K562 (cell line): ENCODE data around the gene MBD5. TPM values are rescaled to one million over a fixed set of nuclear protein-coding genes. Genes with fewer than 3 reads are reported as not detected.

Source experiments
- ATAC-seq: fragments of 200-7000 bp; cut with Tn5 transposase; 3 replicates; pipeline ENCODE4 v1.9.1; 2020; ENCODE audit warnings: moderate library complexity
- BruUV-seq: library from RNA; stranded (reverse); fragments of 400-500 nt; replicated peaks from 2 replicates; lab custom pipeline; 2021; lab: Mats Ljungman, UMichigan
- CTCF ChIA-PET: fragments of 300-600 bp; formaldehyde crosslinking; extraction: SDS; loops from one replicate; lab custom pipeline; 2021; ENCODE audit warnings: low intra/inter-chr PET ratio; lab: Yijun Ruan, JAX
- POLR2A ChIA-PET: fragments of 300-600, 350-650 bp; sonication (Branson Sonifier 250); formaldehyde crosslinking; extraction: SDS; loops from one replicate; lab custom pipeline; 2021; ENCODE audit warnings: antibody characterized with exemption, inconsistent platforms; lab: Yijun Ruan, JAX
- DNase-seq, 4 experiments: peaks; one replicate each; pipeline versions ENCODE4 v3.0.0 to v3.0.0-alpha.2; 2011 to 2018; ENCODE audit warnings: low spot score in 3 of 4, mixed read lengths in 3 of 4; ENCODE audit errors: extremely low read depth in 1 of 4
- FAIRE-seq: peaks from 2 replicates; lab custom pipeline; 2011; peaks lifted over from hg19 to GRCh38; lab: Jason Lieb, UNC
- H2AFZ ChIP-seq: 2 replicates; pipeline ENCODE4 v1.6.0; 2011; ENCODE audit warnings: low read depth, low read length, control low read depth, inconsistent platforms
- H3K27ac ChIP-seq: fragments of 200-600 bp; 3 replicates; pipeline ENCODE4 v1.8.0; 2011; ENCODE audit warnings: low read depth, mild to moderate bottlenecking, control low read depth, inconsistent platforms, low read length, moderate library complexity, mixed read lengths; ENCODE audit errors: extremely low read depth
- H3K27me3 ChIP-seq, 2 experiments: fragments of 300-600 bp in 1 of 2; 2 replicates in 1 of 2; 3 replicates in 1 of 2; pipeline versions ENCODE4 v1.6.0 to v1.8.0; 2011; ENCODE audit warnings: inconsistent platforms in 2 of 2, low read length in 2 of 2, mild to moderate bottlenecking in 1 of 2, mixed read lengths in 1 of 2, moderate library complexity in 1 of 2; ENCODE audit not compliant: control insufficient read depth in 2 of 2, insufficient read depth in 2 of 2
- H3K36me3 ChIP-seq: fragments of 300-600 bp; 3 replicates; pipeline ENCODE4 v1.8.0; 2011; ENCODE audit warnings: mild to moderate bottlenecking, low read length, inconsistent platforms; ENCODE audit not compliant: control insufficient read depth, insufficient read depth
- H3K4me1 ChIP-seq, 2 experiments: fragments of 200-600 bp in 1 of 2; replicated peaks in 1 of 2; 2 replicates in 1 of 2; 3 replicates in 1 of 2; pipeline versions ENCODE4 v1.5.1 to v1.8.0; 2011; ENCODE audit warnings: inconsistent platforms in 2 of 2, low read length in 2 of 2, mild to moderate bottlenecking in 1 of 2, mixed read lengths in 1 of 2, moderate library complexity in 1 of 2; ENCODE audit not compliant: control insufficient read depth in 2 of 2, insufficient read depth in 2 of 2
- H3K4me2 ChIP-seq: 2 replicates; pipeline ENCODE4 v1.6.1; 2011; ENCODE audit warnings: low read length, control low read depth, inconsistent platforms, mixed read lengths; ENCODE audit not compliant: insufficient read depth
- H3K4me3 ChIP-seq: fragments of 200-600 bp; sonication (generic), shearing (Covaris generic); 2 replicates; pipeline ENCODE4 v1.5.1; 2016; ENCODE audit warnings: control low read depth, inconsistent platforms
- H3K79me2 ChIP-seq: fragments of 200-600 bp; 3 replicates; pipeline ENCODE4 v1.8.0; 2011; ENCODE audit warnings: low read length, inconsistent platforms; ENCODE audit not compliant: control insufficient read depth, insufficient read depth
- H3K9ac ChIP-seq, 2 experiments: 2 replicates each; pipeline versions ENCODE4 v1.6.0 to v1.6.1; 2011; ENCODE audit warnings: low read depth in 2 of 2, low read length in 2 of 2, control low read depth in 1 of 2, inconsistent platforms in 1 of 2, mild to moderate bottlenecking in 1 of 2, mixed read lengths in 1 of 2; ENCODE audit not compliant: insufficient read depth in 1 of 2
- H3K9me1 ChIP-seq: one replicate; pipeline ENCODE4 v1.6.0; 2011; ENCODE audit warnings: inconsistent platforms, mild to moderate bottlenecking, low read length, moderate library complexity; ENCODE audit not compliant: control insufficient read depth, insufficient read depth
- H3K9me3 ChIP-seq: replicated peaks from 2 replicates; pipeline ENCODE4 v1.5.1; 2011; ENCODE audit warnings: low read depth, low read length, inconsistent platforms; ENCODE audit not compliant: control insufficient read depth, insufficient read depth
- H4K20me1 ChIP-seq: replicated peaks from 2 replicates; pipeline ENCODE4 v1.6.1; 2011; ENCODE audit warnings: low read length, inconsistent platforms, mixed read lengths; ENCODE audit not compliant: control insufficient read depth, insufficient read depth
- DIDO1 ChIP-seq: fragments of 450-650 bp; IDR thresholded peaks from 2 replicates; pipeline ENCODE4 v1.6.1; 2016; ENCODE audit warnings: low read depth, missing biosample characterization, missing genetic modification characterization
- HCFC1 ChIP-seq: IDR thresholded peaks from 2 replicates; pipeline ENCODE4 v1.6.1; 2012; ENCODE audit warnings: low read depth, low read length, improper control_type of control experiment
- POLR2G ChIP-seq: fragments of 200-400 bp; formaldehyde crosslinking; IDR thresholded peaks from 2 replicates; pipeline ENCODE4 v1.6.1; 2017; ENCODE audit warnings: low read depth, mild to moderate bottlenecking, antibody characterized with exemption, low read length, moderate library complexity
- YY1 ChIP-seq, 3 experiments: IDR thresholded peaks; 2 replicates each; pipeline ENCODE4 v1.6.1; 2011; ENCODE audit warnings: low read length in 2 of 3, mild to moderate bottlenecking in 2 of 3, moderate library complexity in 2 of 3, borderline replicate concordance in 1 of 3, control low read depth in 1 of 3, low read depth in 1 of 3; ENCODE audit not compliant: insufficient read depth in 3 of 3, insufficient replicate concordance in 2 of 3, control insufficient read depth in 1 of 3, insufficient read length in 1 of 3; ENCODE audit errors: extremely low read depth in 1 of 3
- WGBS: fragments of 100-300 bp; shearing (Covaris generic); methylation state at CpG from one replicate; pipeline ENCODE4 v1.1.6; 2016; ENCODE audit warnings: low coverage, mixed read lengths; ENCODE audit not compliant: insufficient coverage; ENCODE audit errors: missing lambda C conversion rate; 5-methylcytosine and 5-hydroxymethylcytosine counted together
- in situ Hi-C: fragments of 300-500 bp; cut with MboI; formaldehyde crosslinking; loops from 4 replicates; pipeline ENCODE4 v1.15.0; 2018; ENCODE audit warnings: inconsistent platforms, mixed read lengths
- intact Hi-C: fragments of 100-400 bp; cut with micrococcal nuclease; formaldehyde crosslinking; loops from 2 replicates; pipeline ENCODE4 v1.14.2; 2022
- polyA plus RNA-seq, 8 experiments: library from polyadenylated mRNA; depleted of rRNA in 4 of 8; stranded (reverse) in 5 of 8; unstranded in 3 of 8; fragments of >200 nt; fragmentation: Nextera tagmentation in 2 of 8; fragmentation: Illumina TruSeq in 1 of 8; extraction: Ambion mirVana in 2 of 8; extraction: Trizol in 1 of 8; gene quantifications; 2 replicates each; pipeline versions ENCODE4 v1.2.1 to v1.2.3, GENCODE V29; 2011 to 2014; ENCODE audit warnings: inconsistent platforms in 1 of 8, missing spikeins in 1 of 8
- total RNA-seq, 7 experiments: library from RNA; depleted of rRNA in 6 of 7; stranded (reverse); fragments of >200 nt in 6 of 7; fragmentation: Illumina TruSeq in 2 of 7; extraction: Trizol in 2 of 7; gene quantifications; 2 replicates each; pipeline versions ENCODE4 v1.2.1 to v1.2.3, GENCODE V29; 2011 to 2021; ENCODE audit warnings: low replicate concordance in 1 of 7
- TF ChIP-seq, protein P1 (sequence below): fragments of 450-650 bp; IDR thresholded peaks from 2 replicates; pipeline ENCODE4 v1.6.1; 2016; ENCODE audit warnings: mild to moderate bottlenecking, moderate library complexity

Gene MBD5
- total and polyA plus RNA-seq, 9 of the 15 experiments (the other 6 are each of a cell fraction or from before 2014, with no cell fraction given): 3.4 to 14.5 (median 9.0) TPM

GRCh38 chr2:148020111-148021058 lies 506 bp upstream of the MBD5 start, which contains the start of gene ORC4:
TSS of gene ORC4 (minus strand) at chr2:148020737. CDS start at chr2:147975958, 44,779 bp downstream.
- Histone ChIP-seq H2AFZ (peak within 1 kb of the TSS; percentile 92), H3K9me3 (no peaks in the 10 kb centered on the region), H3K4me1 (peaks cover 0 to 6% of the 10 kb centered on the region in 2 experiments; a peak in 2 of 5 replicates), H3K36me3 (peaks cover 7% of the 10 kb centered on the region; the same call in 2 of the 3 replicates), H4K20me1 (no peaks in the 10 kb centered on the region), H3K27ac (peak within 1 kb of the TSS; percentile 89), H3K9me1 (no peaks in the 10 kb centered on the region), H3K4me2 (peak within 1 kb of the TSS; percentile 99), H3K27me3 (no peaks in the 10 kb centered on the region), H3K79me2 (peaks cover 92% of the 10 kb centered on the region), H3K4me3 (peak within 1 kb of the TSS; percentile 82), H3K9ac (peak within 1 kb of the TSS; percentile 75 to 92)
- under 1% methylated on average over 30 of the region's 52 CpGs for WGBS
- intact Hi-C loops: loop anchor here (5.0 kb wide), 1 partner anchor 178 kb away; no protein-coding TSS in a partner anchor
- in situ Hi-C loops: no loop called here
- ATAC-seq (peak; percentile 83), DNase-seq (peak; percentile 91 to 99 (median 92)), FAIRE-seq (peak; percentile 98)
- CTCF ChIA-PET: no interaction called here
- BruUV-seq: TSS peak; percentile 65
- POLR2A ChIA-PET: interaction anchor here (0.5 to 1.1 kb wide), 6 partner anchors 9 to 489 kb away, joined by 3 to 4 read pairs (median 4); partner anchors contain the start of gene ACVR2A
- TF ChIP-seq POLR2G (peak; percentile 90), YY1 (IDR thresholded peaks at IDR 0.05; ENCODE audit: borderline replicate concordance in 1 of 3, control insufficient read depth in 1 of 3, extremely low read depth in 1 of 3, insufficient read depth in 3 of 3, insufficient read length in 1 of 3, insufficient replicate concordance in 2 of 3, low read depth in 1 of 3, low read length in 2 of 3) (no peak), DIDO1 (peak; percentile 61; the same call in 1 of the 2 replicates), HCFC1 (peak; percentile 77)
- TF ChIP-seq, protein P1, sequence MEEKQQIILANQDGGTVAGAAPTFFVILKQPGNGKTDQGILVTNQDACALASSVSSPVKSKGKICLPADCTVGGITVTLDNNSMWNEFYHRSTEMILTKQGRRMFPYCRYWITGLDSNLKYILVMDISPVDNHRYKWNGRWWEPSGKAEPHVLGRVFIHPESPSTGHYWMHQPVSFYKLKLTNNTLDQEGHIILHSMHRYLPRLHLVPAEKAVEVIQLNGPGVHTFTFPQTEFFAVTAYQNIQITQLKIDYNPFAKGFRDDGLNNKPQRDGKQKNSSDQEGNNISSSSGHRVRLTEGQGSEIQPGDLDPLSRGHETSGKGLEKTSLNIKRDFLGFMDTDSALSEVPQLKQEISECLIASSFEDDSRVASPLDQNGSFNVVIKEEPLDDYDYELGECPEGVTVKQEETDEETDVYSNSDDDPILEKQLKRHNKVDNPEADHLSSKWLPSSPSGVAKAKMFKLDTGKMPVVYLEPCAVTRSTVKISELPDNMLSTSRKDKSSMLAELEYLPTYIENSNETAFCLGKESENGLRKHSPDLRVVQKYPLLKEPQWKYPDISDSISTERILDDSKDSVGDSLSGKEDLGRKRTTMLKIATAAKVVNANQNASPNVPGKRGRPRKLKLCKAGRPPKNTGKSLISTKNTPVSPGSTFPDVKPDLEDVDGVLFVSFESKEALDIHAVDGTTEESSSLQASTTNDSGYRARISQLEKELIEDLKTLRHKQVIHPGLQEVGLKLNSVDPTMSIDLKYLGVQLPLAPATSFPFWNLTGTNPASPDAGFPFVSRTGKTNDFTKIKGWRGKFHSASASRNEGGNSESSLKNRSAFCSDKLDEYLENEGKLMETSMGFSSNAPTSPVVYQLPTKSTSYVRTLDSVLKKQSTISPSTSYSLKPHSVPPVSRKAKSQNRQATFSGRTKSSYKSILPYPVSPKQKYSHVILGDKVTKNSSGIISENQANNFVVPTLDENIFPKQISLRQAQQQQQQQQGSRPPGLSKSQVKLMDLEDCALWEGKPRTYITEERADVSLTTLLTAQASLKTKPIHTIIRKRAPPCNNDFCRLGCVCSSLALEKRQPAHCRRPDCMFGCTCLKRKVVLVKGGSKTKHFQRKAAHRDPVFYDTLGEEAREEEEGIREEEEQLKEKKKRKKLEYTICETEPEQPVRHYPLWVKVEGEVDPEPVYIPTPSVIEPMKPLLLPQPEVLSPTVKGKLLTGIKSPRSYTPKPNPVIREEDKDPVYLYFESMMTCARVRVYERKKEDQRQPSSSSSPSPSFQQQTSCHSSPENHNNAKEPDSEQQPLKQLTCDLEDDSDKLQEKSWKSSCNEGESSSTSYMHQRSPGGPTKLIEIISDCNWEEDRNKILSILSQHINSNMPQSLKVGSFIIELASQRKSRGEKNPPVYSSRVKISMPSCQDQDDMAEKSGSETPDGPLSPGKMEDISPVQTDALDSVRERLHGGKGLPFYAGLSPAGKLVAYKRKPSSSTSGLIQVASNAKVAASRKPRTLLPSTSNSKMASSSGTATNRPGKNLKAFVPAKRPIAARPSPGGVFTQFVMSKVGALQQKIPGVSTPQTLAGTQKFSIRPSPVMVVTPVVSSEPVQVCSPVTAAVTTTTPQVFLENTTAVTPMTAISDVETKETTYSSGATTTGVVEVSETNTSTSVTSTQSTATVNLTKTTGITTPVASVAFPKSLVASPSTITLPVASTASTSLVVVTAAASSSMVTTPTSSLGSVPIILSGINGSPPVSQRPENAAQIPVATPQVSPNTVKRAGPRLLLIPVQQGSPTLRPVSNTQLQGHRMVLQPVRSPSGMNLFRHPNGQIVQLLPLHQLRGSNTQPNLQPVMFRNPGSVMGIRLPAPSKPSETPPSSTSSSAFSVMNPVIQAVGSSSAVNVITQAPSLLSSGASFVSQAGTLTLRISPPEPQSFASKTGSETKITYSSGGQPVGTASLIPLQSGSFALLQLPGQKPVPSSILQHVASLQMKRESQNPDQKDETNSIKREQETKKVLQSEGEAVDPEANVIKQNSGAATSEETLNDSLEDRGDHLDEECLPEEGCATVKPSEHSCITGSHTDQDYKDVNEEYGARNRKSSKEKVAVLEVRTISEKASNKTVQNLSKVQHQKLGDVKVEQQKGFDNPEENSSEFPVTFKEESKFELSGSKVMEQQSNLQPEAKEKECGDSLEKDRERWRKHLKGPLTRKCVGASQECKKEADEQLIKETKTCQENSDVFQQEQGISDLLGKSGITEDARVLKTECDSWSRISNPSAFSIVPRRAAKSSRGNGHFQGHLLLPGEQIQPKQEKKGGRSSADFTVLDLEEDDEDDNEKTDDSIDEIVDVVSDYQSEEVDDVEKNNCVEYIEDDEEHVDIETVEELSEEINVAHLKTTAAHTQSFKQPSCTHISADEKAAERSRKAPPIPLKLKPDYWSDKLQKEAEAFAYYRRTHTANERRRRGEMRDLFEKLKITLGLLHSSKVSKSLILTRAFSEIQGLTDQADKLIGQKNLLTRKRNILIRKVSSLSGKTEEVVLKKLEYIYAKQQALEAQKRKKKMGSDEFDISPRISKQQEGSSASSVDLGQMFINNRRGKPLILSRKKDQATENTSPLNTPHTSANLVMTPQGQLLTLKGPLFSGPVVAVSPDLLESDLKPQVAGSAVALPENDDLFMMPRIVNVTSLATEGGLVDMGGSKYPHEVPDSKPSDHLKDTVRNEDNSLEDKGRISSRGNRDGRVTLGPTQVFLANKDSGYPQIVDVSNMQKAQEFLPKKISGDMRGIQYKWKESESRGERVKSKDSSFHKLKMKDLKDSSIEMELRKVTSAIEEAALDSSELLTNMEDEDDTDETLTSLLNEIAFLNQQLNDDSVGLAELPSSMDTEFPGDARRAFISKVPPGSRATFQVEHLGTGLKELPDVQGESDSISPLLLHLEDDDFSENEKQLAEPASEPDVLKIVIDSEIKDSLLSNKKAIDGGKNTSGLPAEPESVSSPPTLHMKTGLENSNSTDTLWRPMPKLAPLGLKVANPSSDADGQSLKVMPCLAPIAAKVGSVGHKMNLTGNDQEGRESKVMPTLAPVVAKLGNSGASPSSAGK: peak; percentile 46
